ENCODE data around the gene DYNC1I1. TPM values are rescaled to one million over a fixed set of nuclear protein-coding genes. Genes with fewer than 3 reads are reported as not detected.
A peak's percentile ranks its signal among the peaks of the same experiment; 100 is the strongest.

Gene DYNC1I1
- total and polyA plus RNA-seq, 2 of the 13 experiments (the other 11 are each of a cell fraction or from before 2014, with no cell fraction given) = not detected

DNA sequence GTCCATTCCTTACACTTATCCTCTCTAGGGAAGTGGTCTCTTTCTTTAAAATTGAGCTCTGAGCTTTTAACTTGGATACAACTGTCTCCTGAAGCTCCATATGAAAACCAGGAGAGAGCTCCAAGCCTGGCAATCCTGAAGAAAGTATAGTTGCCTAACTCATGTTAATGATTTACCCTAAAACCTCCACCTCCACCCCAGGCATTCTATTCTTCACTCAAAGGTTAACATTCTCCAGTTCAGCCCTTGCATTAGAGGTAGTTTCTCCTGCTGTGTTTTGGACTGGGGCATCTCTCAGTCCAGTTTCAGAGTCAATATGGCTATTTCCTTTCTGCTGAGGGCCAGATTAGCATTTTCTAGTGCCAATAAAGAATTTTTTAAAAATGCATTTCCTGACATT lies 354.0 kb downstream of the DYNC1I1 start (continued):
- TF ChIP-seq HNRNPUL1 (IDR thresholded peaks at IDR 0.05; ENCODE audit: low read depth, low read length) (peak; percentile 63; the same call in 1 of the 2 replicates), ZNF496 (CRISPR knock-in tag; IDR thresholded peaks at IDR 0.05; ENCODE audit: insufficient replicate concordance) (no peak), SMAD3 (CRISPR knock-in tag; IDR thresholded peaks at IDR 0.05) (no peak), SOX13 (IDR thresholded peaks at IDR 0.05) (no peak), SOX13 (CRISPR knock-in tag; conservative IDR thresholded peaks at IDR 0.05 in 1 of 2, IDR thresholded peaks at IDR 0.05 in 1 of 2) (peak in 1 of 2 experiments; percentile 50; a peak in 2 of 4 replicates), CENPBD1 (CRISPR knock-in tag; IDR thresholded peaks at IDR 0.05; ENCODE audit: borderline replicate concordance, low read depth) (no peak), MXI1 (IDR thresholded peaks at IDR 0.05; ENCODE audit: borderline replicate concordance, low read depth, low read length) (no peak), IKZF1 (IDR thresholded peaks at IDR 0.05) (no peak), DDIT3 (CRISPR knock-in tag; IDR thresholded peaks at IDR 0.05) (no peak), ZNF121 (CRISPR knock-in tag; IDR thresholded peaks at IDR 0.05) (no peak), SNAPC2 (CRISPR knock-in tag; IDR thresholded peaks at IDR 0.05) (no peak), ZNF556 (CRISPR knock-in tag; IDR thresholded peaks at IDR 0.05; ENCODE audit: borderline replicate concordance) (no peak), HOXD1 (CRISPR knock-in tag; IDR thresholded peaks at IDR 0.05) (no peak), ZNF660 (CRISPR knock-in tag; IDR thresholded peaks at IDR 0.05; ENCODE audit: borderline replicate concordance, low read depth) (no peak), ZNF746 (CRISPR knock-in tag; IDR thresholded peaks at IDR 0.05) (no peak), STAT6 (CRISPR knock-in tag; IDR thresholded peaks at IDR 0.05; ENCODE audit: borderline replicate concordance) (no peak)
- TF ChIP-seq, protein P1, sequence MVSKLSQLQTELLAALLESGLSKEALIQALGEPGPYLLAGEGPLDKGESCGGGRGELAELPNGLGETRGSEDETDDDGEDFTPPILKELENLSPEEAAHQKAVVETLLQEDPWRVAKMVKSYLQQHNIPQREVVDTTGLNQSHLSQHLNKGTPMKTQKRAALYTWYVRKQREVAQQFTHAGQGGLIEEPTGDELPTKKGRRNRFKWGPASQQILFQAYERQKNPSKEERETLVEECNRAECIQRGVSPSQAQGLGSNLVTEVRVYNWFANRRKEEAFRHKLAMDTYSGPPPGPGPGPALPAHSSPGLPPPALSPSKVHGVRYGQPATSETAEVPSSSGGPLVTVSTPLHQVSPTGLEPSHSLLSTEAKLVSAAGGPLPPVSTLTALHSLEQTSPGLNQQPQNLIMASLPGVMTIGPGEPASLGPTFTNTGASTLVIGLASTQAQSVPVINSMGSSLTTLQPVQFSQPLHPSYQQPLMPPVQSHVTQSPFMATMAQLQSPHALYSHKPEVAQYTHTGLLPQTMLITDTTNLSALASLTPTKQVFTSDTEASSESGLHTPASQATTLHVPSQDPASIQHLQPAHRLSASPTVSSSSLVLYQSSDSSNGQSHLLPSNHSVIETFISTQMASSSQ (IDR thresholded peaks at IDR 0.05; ENCODE audit: low read depth) = peak; percentile 93
- TF ChIP-seq, protein P1 (CRISPR knock-in tag; IDR thresholded peaks at IDR 0.05; ENCODE audit: borderline replicate concordance) = peak; percentile 91
- TF ChIP-seq, protein P2, sequence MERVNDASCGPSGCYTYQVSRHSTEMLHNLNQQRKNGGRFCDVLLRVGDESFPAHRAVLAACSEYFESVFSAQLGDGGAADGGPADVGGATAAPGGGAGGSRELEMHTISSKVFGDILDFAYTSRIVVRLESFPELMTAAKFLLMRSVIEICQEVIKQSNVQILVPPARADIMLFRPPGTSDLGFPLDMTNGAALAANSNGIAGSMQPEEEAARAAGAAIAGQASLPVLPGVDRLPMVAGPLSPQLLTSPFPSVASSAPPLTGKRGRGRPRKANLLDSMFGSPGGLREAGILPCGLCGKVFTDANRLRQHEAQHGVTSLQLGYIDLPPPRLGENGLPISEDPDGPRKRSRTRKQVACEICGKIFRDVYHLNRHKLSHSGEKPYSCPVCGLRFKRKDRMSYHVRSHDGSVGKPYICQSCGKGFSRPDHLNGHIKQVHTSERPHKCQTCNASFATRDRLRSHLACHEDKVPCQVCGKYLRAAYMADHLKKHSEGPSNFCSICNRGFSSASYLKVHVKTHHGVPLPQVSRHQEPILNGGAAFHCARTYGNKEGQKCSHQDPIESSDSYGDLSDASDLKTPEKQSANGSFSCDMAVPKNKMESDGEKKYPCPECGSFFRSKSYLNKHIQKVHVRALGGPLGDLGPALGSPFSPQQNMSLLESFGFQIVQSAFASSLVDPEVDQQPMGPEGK (CRISPR knock-in tag; IDR thresholded peaks at IDR 0.05) = no peak

Measured in HepG2 (cell line).